ENCODE results near the gene PADI2.
A peak's percentile ranks its signal among the peaks of the same experiment; 100 is the strongest.

PADI2 gene

DNA sequence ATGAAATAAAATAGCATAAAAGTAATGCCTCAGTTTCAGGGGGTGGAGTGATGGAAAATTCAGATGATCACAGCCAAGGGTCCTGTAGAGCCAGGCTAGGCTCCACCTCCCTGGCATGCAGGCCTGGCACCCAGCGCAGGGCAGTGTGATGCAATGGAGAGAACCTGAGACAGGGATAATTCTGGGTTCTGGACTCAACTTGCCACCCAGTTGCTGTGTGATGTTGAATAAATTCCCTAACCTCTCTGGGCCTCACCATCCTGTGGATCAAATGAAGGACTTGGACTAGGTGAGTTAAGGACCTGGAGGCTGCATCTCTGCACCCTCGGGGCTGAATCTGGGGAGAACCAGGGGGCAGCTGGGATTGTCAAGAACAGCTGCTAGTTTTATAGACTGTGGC is 17.0 kb downstream of the PADI2 start:
- no peak overlapping the region for H3K4me2 ChIP-seq (ENCODE audit: low read length, poor library complexity, severe bottlenecking)
- H3K18ac ChIP-seq (ENCODE audit: low read depth in 1 of 2, low read length in 2 of 2), result no peak overlapping the region
- peaks cover 0 to 78% of the 10 kb centered on the region in 2 experiments for H3K27me3 ChIP-seq (ENCODE audit: control insufficient read depth in 1 of 2, insufficient read depth in 1 of 2, low read length in 2 of 2)
- no peak overlapping the region for H4K91ac ChIP-seq (ENCODE audit: low read length)
- H4K8ac ChIP-seq (ENCODE audit: low read length), result no peak overlapping the region
- no peak overlapping the region for H2BK5ac ChIP-seq (ENCODE audit: low read depth, low read length, poor library complexity, severe bottlenecking)
- H3K9me3 ChIP-seq (ENCODE audit: control insufficient read depth, low read length), result no peaks in the 10 kb centered on the region
- H3K9ac ChIP-seq (ENCODE audit: low read length), result no peak overlapping the region
- no peak overlapping the region for H3K23ac ChIP-seq (ENCODE audit: low read length in 2 of 2)
- peaks cover 0 to 69% of the 10 kb centered on the region in 2 experiments for H3K36me3 ChIP-seq (ENCODE audit: control insufficient read depth in 1 of 2, insufficient read depth in 2 of 2, low read depth in 1 of 2, low read length in 2 of 2)
- no peak overlapping the region for H2BK15ac ChIP-seq (ENCODE audit: low read depth, poor library complexity, severe bottlenecking)
- H2BK120ac ChIP-seq (ENCODE audit: low read depth, low read length), result no peak overlapping the region
- no peak overlapping the region for H3K27ac ChIP-seq (ENCODE audit: low read length, poor library complexity, severe bottlenecking)
- no peak overlapping the region for H2BK12ac ChIP-seq (ENCODE audit: low read length in 2 of 2)
- 73% methylated on average over 2 of the region's 2 CpGs for WGBS
- peaks cover 1% of the 10 kb centered on the region for H3K79me1 ChIP-seq (replicated peaks; ENCODE audit: low read length, poor library complexity, severe bottlenecking)
- no peak overlapping the region for H2AFZ ChIP-seq (ENCODE audit: low read depth, low read length)
- H3K4ac ChIP-seq (ENCODE audit: low read depth in 1 of 2, low read length in 2 of 2), result no peak overlapping the region
- DNase-seq, result no peak
- H3K4me3 ChIP-seq (ENCODE audit: insufficient read depth in 1 of 2, low read depth in 1 of 2, low read length in 2 of 2), result no peak overlapping the region
- no peak overlapping the region for H3K14ac ChIP-seq (ENCODE audit: low read length in 2 of 2)
- peaks cover 21% of the 10 kb centered on the region for H3K4me1 ChIP-seq (ENCODE audit: control insufficient read depth, insufficient read depth, low read depth, low read length)
- H2AK5ac ChIP-seq (ENCODE audit: low read length, severe bottlenecking), result no peak overlapping the region

- Histone ChIP-seq H3K79me1 (replicated peaks; ENCODE audit: low read length, poor library complexity, severe bottlenecking) (no peaks in the 10 kb centered on the region), H3K36me3 (ENCODE audit: control insufficient read depth in 1 of 2, insufficient read depth in 2 of 2, low read depth in 1 of 2, low read length in 2 of 2) (peaks cover 0 to 73% of the 10 kb centered on the region in 2 experiments), H3K4me2 (ENCODE audit: low read length, poor library complexity, severe bottlenecking) (no peak overlapping the region), H4K91ac (ENCODE audit: low read length) (no peak overlapping the region), H3K18ac (ENCODE audit: low read depth in 1 of 2, low read length in 2 of 2) (no peak overlapping the region), H3K27ac (ENCODE audit: low read length, poor library complexity, severe bottlenecking) (no peak overlapping the region), H3K4ac (ENCODE audit: low read depth in 1 of 2, low read length in 2 of 2) (no peak overlapping the region), H2BK12ac (ENCODE audit: low read length in 2 of 2) (no peak overlapping the region), H4K8ac (ENCODE audit: low read length) (no peak overlapping the region), H3K4me3 (ENCODE audit: insufficient read depth in 1 of 2, low read depth in 1 of 2, low read length in 2 of 2) (no peak overlapping the region), H3K14ac (ENCODE audit: low read length in 2 of 2) (no peak overlapping the region), H3K27me3 (ENCODE audit: control insufficient read depth in 1 of 2, insufficient read depth in 1 of 2, low read length in 2 of 2) (peaks cover 0 to 80% of the 10 kb centered on the region in 2 experiments), H3K9ac (ENCODE audit: low read length) (no peak overlapping the region), H3K4me1 (ENCODE audit: control insufficient read depth, insufficient read depth, low read depth, low read length) (peaks cover 25% of the 10 kb centered on the region), H3K9me3 (ENCODE audit: control insufficient read depth, low read length) (no peaks in the 10 kb centered on the region), H2BK15ac (ENCODE audit: low read depth, poor library complexity, severe bottlenecking) (no peak overlapping the region), H3K23ac (ENCODE audit: low read length in 2 of 2) (no peak overlapping the region), H2AFZ (ENCODE audit: low read depth, low read length) (no peak overlapping the region), H2BK120ac (ENCODE audit: low read depth, low read length) (no peak overlapping the region), H2AK5ac (ENCODE audit: low read length, severe bottlenecking) (peak overlapping the region; percentile 8), H2BK5ac (ENCODE audit: low read depth, low read length, poor library complexity, severe bottlenecking) (no peak overlapping the region)
- 65% methylated on average over 4 of the region's 4 CpGs for WGBS
- no peak for DNase-seq
Measured at GRCh38 chr1:17101261-17101660, 18.0 kb downstream of the PADI2 start.

DNA sequence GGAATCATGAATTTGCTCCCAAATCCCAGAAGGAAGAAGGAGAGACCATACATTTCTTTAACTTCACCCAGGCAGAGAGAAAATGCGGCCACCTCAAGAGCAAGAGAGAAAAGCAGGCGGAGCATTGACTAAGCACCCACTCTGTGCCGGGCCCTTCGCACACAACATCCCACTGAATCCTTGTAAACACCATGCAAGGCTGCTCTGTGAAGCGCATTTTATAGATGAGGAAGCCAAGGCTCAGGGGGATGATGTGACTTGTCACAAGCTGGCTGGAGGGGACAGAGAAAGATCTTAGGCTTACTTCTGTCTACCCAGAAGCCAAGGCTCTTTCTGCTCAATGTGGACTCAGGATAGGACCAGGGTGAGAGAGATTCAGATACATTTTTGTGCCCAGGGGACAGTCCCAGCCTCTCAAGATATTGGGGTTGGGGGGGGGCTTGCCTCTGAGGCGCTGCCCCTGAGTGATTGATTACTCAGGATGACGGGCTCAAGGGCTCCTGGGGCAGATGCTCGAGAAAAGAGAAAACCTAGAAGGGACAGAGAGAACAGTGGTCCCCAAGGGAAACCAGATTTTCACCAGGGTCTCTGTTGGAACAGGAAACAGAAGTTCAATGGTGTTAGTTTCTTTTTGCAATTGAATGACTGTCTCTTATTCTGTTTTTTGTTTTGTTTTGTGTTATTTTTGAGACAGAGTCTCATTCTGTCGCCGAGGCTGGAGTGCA is 19.5 kb downstream of the PADI2 start:
- Histone ChIP-seq H3K4ac (ENCODE audit: low read depth in 1 of 2, low read length in 2 of 2) (no peak overlapping the region), H4K91ac (ENCODE audit: low read length) (no peak overlapping the region), H2BK5ac (ENCODE audit: low read depth, low read length, poor library complexity, severe bottlenecking) (no peak overlapping the region), H3K18ac (ENCODE audit: low read depth in 1 of 2, low read length in 2 of 2) (no peak overlapping the region), H2BK12ac (ENCODE audit: low read length in 2 of 2) (no peak overlapping the region), H3K4me1 (ENCODE audit: control insufficient read depth, insufficient read depth, low read depth, low read length) (peaks cover 33% of the 10 kb centered on the region), H3K4me3 (ENCODE audit: insufficient read depth in 1 of 2, low read depth in 1 of 2, low read length in 2 of 2) (no peak overlapping the region), H3K14ac (ENCODE audit: low read length in 2 of 2) (no peak overlapping the region), H2BK120ac (ENCODE audit: low read depth, low read length) (no peak overlapping the region), H2AFZ (ENCODE audit: low read depth, low read length) (no peak overlapping the region), H3K4me2 (ENCODE audit: low read length, poor library complexity, severe bottlenecking) (no peak overlapping the region), H3K9me3 (ENCODE audit: control insufficient read depth, low read length) (no peaks in the 10 kb centered on the region), H3K23ac (ENCODE audit: low read length in 2 of 2) (no peak overlapping the region), H2BK15ac (ENCODE audit: low read depth, poor library complexity, severe bottlenecking) (no peak overlapping the region), H3K27me3 (ENCODE audit: control insufficient read depth in 1 of 2, insufficient read depth in 1 of 2, low read length in 2 of 2) (peaks cover 0 to 78% of the 10 kb centered on the region in 2 experiments), H3K27ac (ENCODE audit: low read length, poor library complexity, severe bottlenecking) (no peak overlapping the region), H2AK5ac (ENCODE audit: low read length, severe bottlenecking) (no peak overlapping the region), H4K8ac (ENCODE audit: low read length) (no peak overlapping the region), H3K36me3 (ENCODE audit: control insufficient read depth in 1 of 2, insufficient read depth in 2 of 2, low read depth in 1 of 2, low read length in 2 of 2) (peaks cover 0 to 72% of the 10 kb centered on the region in 2 experiments), H3K9ac (ENCODE audit: low read length) (no peak overlapping the region), H3K79me1 (replicated peaks; ENCODE audit: low read length, poor library complexity, severe bottlenecking) (no peaks in the 10 kb centered on the region)
- DNase-seq, result no peak
- 77% methylated on average over 10 of the region's 10 CpGs for WGBS

DNA sequence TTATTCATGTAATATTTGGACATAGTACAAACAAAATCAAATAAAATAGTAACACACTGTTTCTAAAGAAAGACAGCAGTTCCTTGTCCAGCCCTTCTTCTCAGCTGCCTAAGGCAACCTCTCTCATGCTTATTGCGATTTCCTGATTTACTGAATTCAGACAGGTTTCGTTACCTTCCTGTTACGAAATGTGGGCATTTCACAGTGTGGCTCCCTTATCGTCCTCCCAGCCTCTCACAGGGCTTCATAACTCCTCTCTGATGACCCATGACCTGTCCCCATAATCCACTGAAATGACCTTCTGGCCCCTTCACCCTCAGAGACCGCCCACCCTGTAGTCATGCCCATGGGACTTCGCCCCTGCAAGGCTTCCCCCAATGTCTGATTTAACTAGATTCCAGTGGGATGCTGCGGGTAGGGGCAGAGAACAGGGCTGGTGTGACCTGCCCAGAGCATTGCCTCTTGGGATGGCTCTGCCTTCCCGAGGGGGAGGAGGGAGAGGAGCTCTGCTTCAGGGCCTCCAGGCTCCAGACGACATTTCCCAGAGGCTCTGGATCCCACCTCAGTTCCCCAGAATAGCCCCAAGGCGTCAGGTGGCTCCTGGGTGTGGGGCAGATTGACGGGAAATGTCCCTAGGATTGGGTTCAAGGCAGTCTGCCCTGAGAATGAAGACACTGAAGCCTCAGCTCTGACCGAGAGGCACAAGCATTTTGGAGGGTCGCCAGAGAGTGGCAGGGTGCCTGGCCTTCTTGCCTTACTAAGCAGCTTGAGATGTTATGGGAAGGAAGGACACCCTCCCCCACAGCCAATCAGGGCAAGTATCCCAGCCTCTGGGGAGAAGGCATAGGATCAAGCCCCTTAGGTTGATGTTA is 20.6 kb downstream of the PADI2 start:
- Histone ChIP-seq H2AK5ac (ENCODE audit: low read length, severe bottlenecking) (no peak overlapping the region), H3K9ac (ENCODE audit: low read length) (no peak overlapping the region), H3K4me2 (ENCODE audit: low read length, poor library complexity, severe bottlenecking) (no peak overlapping the region), H3K27ac (ENCODE audit: low read length, poor library complexity, severe bottlenecking) (no peak overlapping the region), H3K4ac (ENCODE audit: low read depth in 1 of 2, low read length in 2 of 2) (no peak overlapping the region), H3K18ac (ENCODE audit: low read depth in 1 of 2, low read length in 2 of 2) (no peak overlapping the region), H2BK5ac (ENCODE audit: low read depth, low read length, poor library complexity, severe bottlenecking) (no peak overlapping the region), H3K9me3 (ENCODE audit: control insufficient read depth, low read length) (no peaks in the 10 kb centered on the region), H2BK120ac (ENCODE audit: low read depth, low read length) (no peak overlapping the region), H2AFZ (ENCODE audit: low read depth, low read length) (no peak overlapping the region), H3K4me3 (ENCODE audit: insufficient read depth in 1 of 2, low read depth in 1 of 2, low read length in 2 of 2) (no peak overlapping the region), H2BK15ac (ENCODE audit: low read depth, poor library complexity, severe bottlenecking) (no peak overlapping the region), H3K23ac (ENCODE audit: low read length in 2 of 2) (no peak overlapping the region), H3K27me3 (ENCODE audit: control insufficient read depth in 1 of 2, insufficient read depth in 1 of 2, low read length in 2 of 2) (peaks cover 0 to 76% of the 10 kb centered on the region in 2 experiments), H3K14ac (ENCODE audit: low read length in 2 of 2) (no peak overlapping the region), H2BK12ac (ENCODE audit: low read length in 2 of 2) (no peak overlapping the region), H4K91ac (ENCODE audit: low read length) (no peak overlapping the region), H3K4me1 (ENCODE audit: control insufficient read depth, insufficient read depth, low read depth, low read length) (peaks cover 34% of the 10 kb centered on the region), H3K36me3 (ENCODE audit: control insufficient read depth in 1 of 2, insufficient read depth in 2 of 2, low read depth in 1 of 2, low read length in 2 of 2) (peaks cover 0 to 76% of the 10 kb centered on the region in 2 experiments), H3K79me1 (replicated peaks; ENCODE audit: low read length, poor library complexity, severe bottlenecking) (no peaks in the 10 kb centered on the region), H4K8ac (ENCODE audit: low read length) (no peak overlapping the region)
- 73% methylated on average over 12 of the region's 13 CpGs for WGBS
- no peak for DNase-seq

All from mesenchymal stem cell (in vitro differentiated cells and primary cell).